SK-N-SH (cell line): Measurements from ENCODE around the gene AGRN. TPM values are rescaled to one million over a fixed set of nuclear protein-coding genes. Genes with fewer than 3 reads are reported as not detected.

Experiments used
- CTCF ChIA-PET: fragments of 300-600, 350-600 bp; formaldehyde crosslinking; extraction: SDS; loops from one replicate; lab custom pipeline; 2021; lab: Yijun Ruan, JAX
- POLR2A ChIA-PET: fragments of 350-600 bp; sonication (Branson Sonifier 250); formaldehyde crosslinking; extraction: SDS; loops from one replicate; lab custom pipeline; 2020; ENCODE audit warnings: antibody characterized with exemption, inconsistent platforms; lab: Yijun Ruan, JAX
- DNase-seq: peaks from one replicate; pipeline ENCODE4 v3.0.0; 2012
- H2AFZ ChIP-seq: fragments of 200-600 bp; sonication (generic); 2 replicates; pipeline ENCODE4 v1.8.1; 2016; ENCODE audit warnings: antibody characterized with exemption, mild to moderate bottlenecking, low read depth
- H3F3A ChIP-seq: fragments of 200-600 bp; sonication (generic); replicated peaks from 2 replicates; pipeline ENCODE3; 2016; ENCODE audit warnings: antibody characterized with exemption, mild to moderate bottlenecking; ENCODE audit not compliant: insufficient read depth
- H3K27ac ChIP-seq, 2 experiments: fragments of 200-500 bp in 1 of 2; fragments of 200-600 bp in 1 of 2; sonication (Bioruptor generic) in 1 of 2; sonication (generic), shearing (Covaris generic) in 1 of 2; 2 replicates each; pipeline versions ENCODE4 v1.5.1 to v1.6.1; 2014 to 2016; ENCODE audit warnings: low read depth in 2 of 2, inconsistent platforms in 1 of 2, low read length in 1 of 2, mild to moderate bottlenecking in 1 of 2, mixed read lengths in 1 of 2
- H3K27me3 ChIP-seq: fragments of 200-600 bp; sonication (generic), shearing (Covaris generic); 2 replicates; pipeline ENCODE4 v1.6.1; 2016; ENCODE audit warnings: mixed run types; ENCODE audit not compliant: insufficient read depth
- H3K36me3 ChIP-seq, 2 experiments: fragments of 200-500 bp in 1 of 2; fragments of 200-600 bp in 1 of 2; sonication (Bioruptor generic) in 1 of 2; sonication (generic) in 1 of 2; replicated peaks in 1 of 2; 2 replicates each; pipeline versions ENCODE3 to v1.5.1; 2014 to 2016; ENCODE audit warnings: low read length in 1 of 2, mild to moderate bottlenecking in 1 of 2; ENCODE audit not compliant: insufficient read depth in 2 of 2, control insufficient read depth in 1 of 2
- H3K4me1 ChIP-seq, 2 experiments: fragments of 200-500 bp in 1 of 2; fragments of 200-600 bp in 1 of 2; sonication (Bioruptor generic) in 1 of 2; sonication (generic), shearing (Covaris generic) in 1 of 2; 2 replicates each; pipeline versions ENCODE4 v1.5.1 to v1.6.1; 2014 to 2016; ENCODE audit warnings: low read depth in 1 of 2, low read length in 1 of 2, mixed run types in 1 of 2; ENCODE audit not compliant: insufficient read depth in 2 of 2, control insufficient read depth in 1 of 2
- H3K4me2 ChIP-seq: fragments of 200-600 bp; sonication (generic), shearing (Covaris generic); 2 replicates; pipeline ENCODE4 v1.6.1; 2017; ENCODE audit warnings: mixed run types
- H3K4me3 ChIP-seq, 2 experiments: fragments of 200-500 bp in 1 of 2; fragments of 200-600 bp in 1 of 2; sonication (Bioruptor generic) in 1 of 2; sonication (generic), shearing (Covaris generic) in 1 of 2; 2 replicates each; pipeline versions ENCODE4 v1.5.1 to v1.8.1; 2014 to 2016; ENCODE audit warnings: low read depth in 2 of 2, inconsistent platforms in 1 of 2, low read length in 1 of 2, mild to moderate bottlenecking in 1 of 2, mixed read lengths in 1 of 2, moderate library complexity in 1 of 2
- H3K79me2 ChIP-seq: fragments of 200-600 bp; sonication (generic); 2 replicates; pipeline ENCODE4 v1.8.1; 2017; ENCODE audit warnings: mild to moderate bottlenecking; ENCODE audit not compliant: insufficient read depth
- H3K9ac ChIP-seq: fragments of 200-600 bp; sonication (generic); 2 replicates; pipeline ENCODE4 v1.6.1; 2017; ENCODE audit warnings: mixed run types
- H3K9me2 ChIP-seq: fragments of 200-600 bp; sonication (generic); 2 replicates; pipeline ENCODE4 v1.6.1; 2017; ENCODE audit warnings: mixed run types
- H3K9me3 ChIP-seq: fragments of 200-600 bp; sonication (generic); 2 replicates; pipeline ENCODE4 v1.6.1; 2017; ENCODE audit warnings: mixed run types, mild to moderate bottlenecking, moderate library complexity
- H4K20me1 ChIP-seq: fragments of 200-600 bp; sonication (generic); 2 replicates; pipeline ENCODE4 v1.6.1; 2017; ENCODE audit warnings: mild to moderate bottlenecking, mixed run types; ENCODE audit not compliant: insufficient read depth
- CHD2 ChIP-seq: fragments of 150-350 bp; IDR thresholded peaks from 2 replicates; pipeline ENCODE4 v1.6.1; 2018; ENCODE audit warnings: low read length; ENCODE audit not compliant: partially characterized antibody
- CTCF ChIP-seq: fragments of 200-600 bp; sonication (generic); IDR thresholded peaks from 2 replicates; pipeline ENCODE4 v1.6.1; 2017; ENCODE audit warnings: antibody characterized with exemption, mild to moderate bottlenecking, moderate library complexity
- ELF1 ChIP-seq: IDR thresholded peaks from 2 replicates; pipeline ENCODE4 v1.4.0; 2012
- FOXJ3 ChIP-seq: sonication (generic); formaldehyde crosslinking; IDR thresholded peaks from 2 replicates; pipeline ENCODE4 v1.5.1; 2020; ENCODE audit warnings: mild to moderate bottlenecking, missing genetic modification reagents
- FOXM1 ChIP-seq: IDR thresholded peaks from 2 replicates; pipeline ENCODE4 v1.4.0; 2012; ENCODE audit warnings: low read depth, mild to moderate bottlenecking
- GABPA ChIP-seq: IDR thresholded peaks from 2 replicates; pipeline ENCODE4 v1.4.0; 2012; ENCODE audit warnings: low read depth, mild to moderate bottlenecking
- POLR2AphosphoS5 ChIP-seq: IDR thresholded peaks from 2 replicates; pipeline ENCODE4 v1.6.1; 2012; ENCODE audit warnings: low read depth, low read length
- RAD21 ChIP-seq: IDR thresholded peaks from 2 replicates; pipeline ENCODE4 v1.6.1; 2012; ENCODE audit warnings: mild to moderate bottlenecking, low read length
- SIN3A ChIP-seq: IDR thresholded peaks from 2 replicates; pipeline ENCODE4 v1.6.1; 2012; ENCODE audit warnings: low read depth, mild to moderate bottlenecking, low read length, moderate library complexity, borderline replicate concordance
- YY1 ChIP-seq: IDR thresholded peaks from 2 replicates; pipeline ENCODE4 v1.4.0; 2012; ENCODE audit warnings: low read depth, mild to moderate bottlenecking
- WGBS: methylation state at CpG from one replicate; pipeline ENCODE4 v1.1.6; 2017; ENCODE audit warnings: low lambda C conversion rate; 5-methylcytosine and 5-hydroxymethylcytosine counted together
- polyA plus RNA-seq, 3 experiments: library from polyadenylated mRNA; depleted of rRNA; stranded (reverse); fragments of >200 nt; gene quantifications; 2 replicates each; pipeline ENCODE4 v1.2.3, GENCODE V29; 2012
- TF ChIP-seq, protein P1 (sequence below): IDR thresholded peaks from 2 replicates; pipeline ENCODE4 v1.4.0; 2012; ENCODE audit warnings: low read depth, borderline replicate concordance

Gene AGRN
- polyA plus RNA-seq, 1 of the 3 experiments (the other 2 are of a cell fraction), result 31.6 TPM

GRCh38 chr1:1066403-1067283, 46.7 kb downstream of the AGRN start:
- Histone ChIP-seq H3F3A (peaks cover 9% of the 10 kb centered on the region), H3K9ac (no peak overlapping the region), H2AFZ (no peak overlapping the region), H3K4me2 (no peak overlapping the region), H3K27ac (no peak overlapping the region), H3K9me3 (no peaks in the 10 kb centered on the region), H3K27me3 (0 out of 2 replicates have a peak, but pooled peaks cover 5% of the 10 kb centered on the region), H4K20me1 (peaks cover 6% of the 10 kb centered on the region; the same call in 1 of the 2 replicates), H3K79me2 (no peaks in the 10 kb centered on the region), H3K4me3 (no peak overlapping the region), H3K36me3 (no peaks in the 10 kb centered on the region), H3K9me2 (no peaks in the 10 kb centered on the region), H3K4me1 (peaks cover 0 to 7% of the 10 kb centered on the region in 2 experiments; a peak in 1 of 4 replicates)
- DNase-seq, result no peak
- TF ChIP-seq ELF1 (no peak), SIN3A (no peak), RAD21 (no peak), CTCF (no peak), GABPA (no peak), YY1 (no peak), FOXJ3 (CRISPR knock-in tag) (no peak)
- TF ChIP-seq, protein P1, sequence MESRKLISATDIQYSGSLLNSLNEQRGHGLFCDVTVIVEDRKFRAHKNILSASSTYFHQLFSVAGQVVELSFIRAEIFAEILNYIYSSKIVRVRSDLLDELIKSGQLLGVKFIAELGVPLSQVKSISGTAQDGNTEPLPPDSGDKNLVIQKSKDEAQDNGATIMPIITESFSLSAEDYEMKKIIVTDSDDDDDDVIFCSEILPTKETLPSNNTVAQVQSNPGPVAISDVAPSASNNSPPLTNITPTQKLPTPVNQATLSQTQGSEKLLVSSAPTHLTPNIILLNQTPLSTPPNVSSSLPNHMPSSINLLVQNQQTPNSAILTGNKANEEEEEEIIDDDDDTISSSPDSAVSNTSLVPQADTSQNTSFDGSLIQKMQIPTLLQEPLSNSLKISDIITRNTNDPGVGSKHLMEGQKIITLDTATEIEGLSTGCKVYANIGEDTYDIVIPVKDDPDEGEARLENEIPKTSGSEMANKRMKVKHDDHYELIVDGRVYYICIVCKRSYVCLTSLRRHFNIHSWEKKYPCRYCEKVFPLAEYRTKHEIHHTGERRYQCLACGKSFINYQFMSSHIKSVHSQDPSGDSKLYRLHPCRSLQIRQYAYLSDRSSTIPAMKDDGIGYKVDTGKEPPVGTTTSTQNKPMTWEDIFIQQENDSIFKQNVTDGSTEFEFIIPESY, result no peak
- WGBS, result 34% methylated on average over 18 of the region's 27 CpGs
- CTCF ChIA-PET, result interaction anchor here (0.6 to 15.4 kb wide), 6 partner anchors 8 to 83 kb away, joined by 3 to 216 read pairs (median 24); partner anchors contain the start of gene PERM1
- POLR2A ChIA-PET, result interaction anchor here (0.7 kb wide), 1 partner anchor 13 kb away, joined by 3 read pairs; no protein-coding TSS in a partner anchor

DNA sequence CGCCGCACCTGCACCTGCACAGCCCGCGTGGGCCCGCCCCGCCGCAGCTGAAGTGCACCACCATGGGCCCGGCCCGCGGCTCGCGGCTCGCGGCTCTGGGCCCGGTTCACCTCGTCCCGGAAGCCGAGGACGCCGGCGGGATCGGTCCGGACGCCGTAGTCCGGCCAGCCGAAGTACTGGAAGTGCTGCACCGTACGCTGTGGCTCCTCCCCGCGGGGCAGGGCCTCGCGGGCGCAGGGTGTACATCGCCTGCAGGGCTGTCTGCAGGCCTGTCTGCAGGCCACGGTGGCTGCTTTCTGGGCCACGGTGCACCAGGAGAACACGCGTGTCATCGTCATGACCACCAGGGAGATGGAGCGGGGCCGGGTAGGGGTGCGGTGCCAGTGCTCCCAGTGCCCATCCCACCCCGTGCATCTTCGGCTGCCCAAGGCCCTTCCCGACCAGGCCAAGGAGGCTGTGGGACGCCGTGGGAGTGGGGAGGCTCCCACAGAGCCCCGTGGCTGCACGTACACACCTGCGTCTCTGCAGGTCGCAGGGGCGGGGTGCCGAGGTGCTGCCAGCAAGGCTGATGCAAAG, 47.5 kb downstream of the AGRN start:
- peaks cover 9% of the 10 kb centered on the region for H3F3A ChIP-seq
- no peaks in the 10 kb centered on the region for H3K9me3 ChIP-seq
- no peak overlapping the region for H3K4me2 ChIP-seq
- no peak for DNase-seq
- CTCF ChIA-PET, result interaction anchor here (1.2 to 15.4 kb wide), 4 partner anchors 9 to 84 kb away, joined by 3 to 216 read pairs (median 24); partner anchors contain the start of gene PERM1
- peaks cover 0 to 7% of the 10 kb centered on the region in 2 experiments; a peak in 1 of 4 replicates for H3K4me1 ChIP-seq
- H3K9ac ChIP-seq, result no peak overlapping the region
- H3K4me3 ChIP-seq, result no peak overlapping the region
- no CpG with 5 or more reads among the region's 54 CpGs for WGBS
- no peak overlapping the region for H3K27ac ChIP-seq
- H3K27me3 ChIP-seq, result 0 out of 2 replicates have a peak, but pooled peaks cover 9% of the 10 kb centered on the region
- POLR2A ChIA-PET, result no interaction called here
- no peaks in the 10 kb centered on the region for H3K36me3 ChIP-seq
- H2AFZ ChIP-seq, result no peak overlapping the region
- no peak for TF ChIP-seq FOXM1
- no peak for TF ChIP-seq POLR2AphosphoS5
- no peak for TF ChIP-seq FOXJ3 (CRISPR knock-in tag)
- no peak for TF ChIP-seq CHD2
- no peak for TF ChIP-seq GABPA
- no peak for TF ChIP-seq RAD21
- TF ChIP-seq, all 33 proteins: peak for 0
- Histone ChIP-seq H3K79me2 (no peaks in the 10 kb centered on the region), H3K9me2 (no peaks in the 10 kb centered on the region), H4K20me1 (peaks cover 6% of the 10 kb centered on the region; the same call in 1 of the 2 replicates)
